ENCODE measurements around the gene PHOSPHO1. TPM values are rescaled to one million over a fixed set of nuclear protein-coding genes. Genes with fewer than 3 reads are reported as not detected.
"Not testable (repeated sequence)": the region's sequence is repeated elsewhere in the genome, so short reads cannot be mapped to it uniquely, and the experiment has no call there.

Gene PHOSPHO1
- total RNA-seq, 1 experiment from 2014 or later, result not detected

- DNase-seq (ENCODE audit: low spot score), result peak; percentile 12
These were observed 36.9 kb downstream of the PHOSPHO1 start for GRCh38 chr17:49193513-49194296.

GRCh38 chr17:49191917-49192741 is 38.5 kb downstream of the PHOSPHO1 start:
- peak; percentile 97 for DNase-seq (ENCODE audit: low spot score)

GRCh38 chr17:49191409-49191916 is 39.1 kb downstream of the PHOSPHO1 start:
- no peak for DNase-seq (ENCODE audit: low spot score)

- no peak for DNase-seq (ENCODE audit: low spot score)
These were observed 39.7 kb downstream of the PHOSPHO1 start for GRCh38 chr17:49190932-49191331.

GRCh38 chr17:49187301-49187700 is 43.3 kb downstream of the PHOSPHO1 start:
- no peak for DNase-seq (ENCODE audit: low spot score)

- not testable (repeated sequence) for DNase-seq (ENCODE audit: low spot score)
These were observed 45.2 kb downstream of the PHOSPHO1 start for GRCh38 chr17:49185381-49185780.

- DNase-seq (ENCODE audit: low spot score), result not testable (repeated sequence)
These were observed 46.1 kb downstream of the PHOSPHO1 start for GRCh38 chr17:49184522-49184921.

- no peak for DNase-seq (ENCODE audit: low spot score)
These were observed 46.8 kb downstream of the PHOSPHO1 start for GRCh38 chr17:49183801-49184200.

GRCh38 chr17:49183341-49183740 is 47.2 kb downstream of the PHOSPHO1 start:
- DNase-seq (ENCODE audit: low spot score), result no peak

GRCh38 chr17:49180998-49181635 is 49.5 kb downstream of the PHOSPHO1 start:
- DNase-seq (ENCODE audit: low spot score), result no peak

- peak; percentile 61 for DNase-seq (ENCODE audit: low spot score)
These were observed 50.3 kb downstream of the PHOSPHO1 start for GRCh38 chr17:49180303-49180702.

GRCh38 chr17:49175978-49176377 is 54.6 kb downstream of the PHOSPHO1 start:
- not testable (repeated sequence) for DNase-seq (ENCODE audit: low spot score)

Other genes starting within 250 kb of the PHOSPHO1 start
- not detected in 2 replicates for gene IGF2BP1, start 233.4 kb downstream of the PHOSPHO1 start, total RNA-seq (2014; rRNA removed; shearing (Covaris generic))
- 0.18 TPM in 1 of 2 replicates, not detected in the other for gene B4GALNT2, start 98.0 kb downstream of the PHOSPHO1 start, total RNA-seq (2014; rRNA removed; shearing (Covaris generic))
- gene GNGT2, start 20.2 kb downstream of the PHOSPHO1 start, total RNA-seq (2014; rRNA removed; shearing (Covaris generic)), result not detected in 2 replicates
- gene ABI3, start 20.1 kb downstream of the PHOSPHO1 start, total RNA-seq (2014; rRNA removed; shearing (Covaris generic)), result not detected in 2 replicates
- gene ZNF652, start 131.5 kb upstream of the PHOSPHO1 start, total RNA-seq (2014; rRNA removed; shearing (Covaris generic)), result 11.3 and 13.0 TPM in 2 replicates
- 421 and 434 TPM in 2 replicates for gene PHB1, start 184.1 kb upstream of the PHOSPHO1 start, total RNA-seq (2014; rRNA removed; shearing (Covaris generic))